ENCODE measurements around the gene SORBS2.
A peak's percentile ranks its signal among the peaks of the same experiment; 100 is the strongest.

The SORBS2 gene

DNA sequence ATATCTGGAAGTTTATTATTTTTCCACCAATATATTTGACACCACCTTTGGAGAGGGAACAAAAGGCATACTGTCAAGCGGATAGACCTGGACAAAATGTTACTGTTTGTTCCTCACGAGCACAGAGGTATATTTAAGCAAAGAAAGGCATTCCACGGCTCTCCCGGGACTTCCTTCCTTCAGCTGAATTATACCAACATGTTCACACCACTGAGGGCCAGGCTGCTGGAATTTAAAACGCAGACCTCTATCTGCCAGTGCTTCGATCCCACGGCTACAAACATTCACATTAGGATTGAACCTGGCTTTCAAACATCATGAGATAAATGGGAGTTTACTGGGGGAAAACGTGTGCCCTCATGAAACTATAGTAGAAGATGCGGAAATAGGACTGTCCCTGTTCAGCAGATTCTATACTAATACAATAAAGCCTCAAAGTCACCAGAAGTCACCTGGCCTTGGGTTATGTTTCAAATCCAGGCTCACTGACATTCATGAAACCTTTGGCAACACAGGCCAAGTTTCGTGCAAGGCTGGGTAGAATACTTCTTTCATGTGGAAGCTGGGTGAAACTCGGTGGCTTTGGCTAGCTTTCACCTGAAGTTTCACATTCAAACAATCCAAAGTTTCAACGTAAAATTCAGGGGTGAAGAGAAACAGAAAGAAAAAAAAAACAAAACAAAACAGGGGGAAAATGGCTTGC lies 39.5 kb downstream of the SORBS2 start:
- DNase-seq: no peak

DNA sequence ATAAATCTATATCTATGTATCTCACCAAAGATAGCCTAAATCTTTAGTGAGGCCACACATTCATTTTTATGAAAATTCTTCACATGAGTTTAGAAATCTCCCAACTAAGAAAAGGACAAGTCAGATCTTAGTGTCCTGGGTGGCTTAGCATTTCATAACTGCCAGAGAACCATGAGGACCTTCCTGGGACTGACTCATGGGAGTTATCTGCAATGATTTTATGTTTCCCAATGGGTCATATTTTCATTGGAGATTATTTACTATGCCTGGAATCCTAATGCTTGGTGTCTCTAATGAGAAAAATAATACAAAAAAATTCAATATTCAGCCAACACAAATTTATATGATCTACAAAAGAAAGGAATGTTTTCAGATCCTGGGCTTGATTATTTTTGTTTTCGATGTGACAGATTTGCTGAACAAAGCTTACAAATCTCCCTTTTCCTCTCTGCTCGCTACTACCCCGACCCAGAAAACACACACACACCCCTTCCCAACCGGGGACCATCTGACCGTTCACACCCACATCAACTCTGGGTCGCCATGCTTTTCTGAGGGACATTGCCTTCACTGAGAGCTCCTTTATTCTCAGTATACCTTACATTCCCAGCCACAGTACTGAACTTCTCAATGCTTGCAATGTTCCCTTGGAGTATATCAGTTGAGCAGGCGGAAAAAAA lies 40.1 kb downstream of the SORBS2 start:
- DNase-seq: no peak

DNA sequence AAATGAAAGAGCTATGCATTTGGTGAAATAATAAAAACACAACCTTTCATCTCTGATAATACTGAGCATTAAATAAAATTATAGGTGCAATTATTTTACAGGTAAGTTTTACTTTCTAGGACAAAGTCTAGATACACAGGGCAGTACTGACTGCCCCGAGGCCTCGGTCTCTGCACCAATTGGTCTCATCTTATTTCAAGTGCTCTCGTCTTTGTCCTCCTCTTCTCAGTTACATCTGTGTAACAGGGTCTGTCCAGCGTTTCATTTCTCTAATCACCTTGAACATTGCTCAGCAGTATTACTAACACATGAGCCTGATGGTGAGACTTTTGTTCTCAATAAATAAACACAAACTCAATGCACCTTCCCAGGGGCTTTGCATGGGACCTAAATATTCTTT lies 44.5 kb downstream of the SORBS2 start:
- no peak for DNase-seq

DNA sequence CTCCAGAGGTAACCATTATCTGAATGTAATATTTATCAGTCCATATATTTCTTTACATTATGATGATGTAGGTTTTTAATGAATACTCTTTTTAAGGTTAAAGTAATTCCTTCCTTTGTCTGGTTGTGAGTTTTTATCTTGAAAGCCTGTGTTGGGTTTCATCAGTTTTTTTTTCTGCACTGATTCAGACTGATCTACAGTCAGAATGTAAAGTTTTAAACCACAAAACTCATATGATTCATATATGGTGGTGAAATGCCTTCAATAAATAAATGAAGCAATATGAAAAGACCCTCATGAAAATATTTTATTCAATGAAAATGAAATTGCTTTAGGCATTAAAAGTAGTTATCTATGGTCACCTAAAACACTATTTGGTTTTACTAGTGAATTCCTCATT lies 47.1 kb downstream of the SORBS2 start:
- DNase-seq: no peak

- DNase-seq: no peak
Measured at GRCh38 chr4:185761352-185762235, 50.4 kb downstream of the SORBS2 start.

- DNase-seq: no peak
Measured at GRCh38 chr4:185758807-185759206, 53.2 kb downstream of the SORBS2 start.

DNA sequence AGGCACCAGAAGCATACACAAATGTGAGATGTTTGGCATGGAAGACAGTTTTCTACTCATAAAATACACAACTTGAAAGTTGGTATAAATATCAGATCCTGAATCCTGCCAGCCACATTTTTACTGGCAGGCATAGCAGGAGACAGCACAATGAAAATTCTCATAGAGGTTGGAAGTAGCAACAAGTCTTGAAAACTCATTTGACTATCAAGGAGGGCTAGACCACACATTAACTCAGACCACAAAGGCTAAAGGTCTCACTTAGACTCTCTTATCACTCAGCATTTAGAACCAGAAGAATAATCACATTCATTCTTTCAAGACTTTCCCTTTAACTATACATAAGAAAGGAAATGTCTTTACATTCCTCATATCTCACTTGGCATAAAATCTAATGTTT lies 56.5 kb downstream of the SORBS2 start:
- no peak for DNase-seq

DNA sequence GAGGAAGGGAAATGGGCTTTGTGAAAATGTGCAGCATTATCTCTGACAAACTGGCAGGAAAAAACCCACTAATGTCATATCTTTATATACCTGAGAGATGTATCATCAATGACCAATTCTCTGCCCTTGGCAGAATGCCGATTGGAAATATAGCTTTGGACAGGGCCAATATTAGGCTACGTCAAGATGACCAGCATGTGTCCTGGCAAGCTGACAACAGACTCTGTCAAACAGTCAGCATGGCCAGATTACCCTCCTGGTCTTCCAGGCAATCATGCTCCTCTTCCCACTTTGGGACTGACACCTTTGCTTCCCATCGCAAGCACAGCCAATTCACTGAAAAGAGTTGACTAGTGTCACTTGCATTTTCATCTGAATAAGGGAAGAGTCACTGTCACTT lies 57.0 kb downstream of the SORBS2 start:
- peak in 1 of 2 experiments; percentile 31 for DNase-seq

DNA sequence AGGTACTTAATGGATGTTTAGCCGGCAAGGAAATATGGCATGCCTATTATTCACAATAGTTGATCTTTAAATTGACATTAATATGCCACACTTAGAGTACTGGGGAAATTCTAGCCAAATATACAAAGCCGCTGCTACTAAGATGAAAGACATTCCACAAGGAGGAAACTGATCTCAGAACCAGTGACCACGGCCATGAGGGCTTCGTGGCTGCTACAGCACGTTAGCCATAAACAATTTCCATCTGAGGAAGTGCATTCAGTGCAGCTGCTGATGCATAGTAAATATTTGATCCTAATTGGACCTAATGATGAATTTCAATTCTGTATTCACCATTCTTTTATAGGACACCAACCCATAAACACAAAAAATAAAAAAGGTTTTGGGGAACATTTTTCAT lies 59.1 kb downstream of the SORBS2 start:
- no peak for DNase-seq

GRCh38 chr4:185749858-185750257 lies 62.1 kb downstream of the SORBS2 start:
- no peak for DNase-seq

GRCh38 chr4:185748901-185749390 lies 63.0 kb downstream of the SORBS2 start:
- no peak for DNase-seq

- no peak for DNase-seq
Measured at GRCh38 chr4:185745891-185746290, 66.1 kb downstream of the SORBS2 start.

GRCh38 chr4:185744946-185745345 lies 67.0 kb downstream of the SORBS2 start:
- no peak for DNase-seq

DNA sequence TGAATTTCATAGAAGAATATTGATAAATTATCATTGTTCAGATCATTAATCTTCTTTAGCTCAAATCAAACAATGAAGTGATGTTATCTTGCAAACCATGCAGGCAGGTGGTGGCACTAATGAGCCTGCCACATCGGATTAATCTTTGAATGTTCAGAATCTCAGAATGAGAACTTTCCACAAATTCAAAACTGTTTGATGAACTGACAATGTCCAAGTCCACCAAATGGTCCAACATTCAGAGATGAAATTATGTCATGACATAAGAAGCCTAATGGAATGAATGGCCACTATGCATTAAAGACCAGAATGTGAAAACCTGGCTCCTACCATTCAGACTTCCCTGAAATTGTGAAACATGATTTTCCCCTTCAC lies 67.5 kb downstream of the SORBS2 start:
- DNase-seq: no peak

- no peak for DNase-seq
Measured at GRCh38 chr4:185743722-185744487, 68.1 kb downstream of the SORBS2 start.

DNA sequence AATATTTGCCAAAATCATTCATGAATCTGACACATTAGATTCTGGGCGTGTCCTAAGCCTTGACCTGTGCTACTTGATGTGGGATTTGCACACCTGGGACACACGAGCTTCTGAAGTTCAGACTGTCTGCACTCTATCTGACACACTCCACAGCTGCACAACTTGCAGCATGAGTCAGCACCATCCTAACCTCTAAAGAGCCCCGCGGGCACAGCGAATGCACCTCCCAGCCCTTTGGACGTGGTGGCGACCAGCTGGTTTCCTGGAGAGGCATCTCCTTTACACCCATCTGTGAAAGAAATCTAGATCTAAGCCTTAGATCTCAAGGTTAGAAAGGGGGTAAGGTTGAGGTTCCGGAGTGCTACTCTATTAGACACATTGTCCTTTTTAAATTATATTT lies 69.2 kb downstream of the SORBS2 start:
- DNase-seq: no peak

DNA sequence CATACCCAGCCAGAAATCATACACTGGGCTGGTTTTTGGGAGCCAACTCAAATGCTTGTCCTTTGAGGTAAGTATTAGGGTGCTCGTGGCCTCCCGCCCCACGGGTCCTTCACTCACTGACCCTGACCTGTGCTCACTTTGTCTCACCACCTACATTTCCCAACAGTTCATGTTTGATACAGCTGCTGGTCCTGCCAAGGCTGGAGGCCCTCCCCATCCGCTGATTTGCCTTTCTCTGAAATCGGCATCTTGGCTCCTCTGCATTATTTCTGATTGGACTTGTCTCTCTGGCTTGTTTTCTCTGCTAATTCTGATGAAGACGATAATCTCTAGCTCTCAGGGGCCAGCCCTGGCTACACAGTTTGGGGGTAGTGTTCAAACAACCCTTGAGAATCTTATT lies 70.2 kb downstream of the SORBS2 start:
- no peak for DNase-seq

- no peak for DNase-seq
Measured at GRCh38 chr4:185740471-185740873, 71.5 kb downstream of the SORBS2 start.

DNA sequence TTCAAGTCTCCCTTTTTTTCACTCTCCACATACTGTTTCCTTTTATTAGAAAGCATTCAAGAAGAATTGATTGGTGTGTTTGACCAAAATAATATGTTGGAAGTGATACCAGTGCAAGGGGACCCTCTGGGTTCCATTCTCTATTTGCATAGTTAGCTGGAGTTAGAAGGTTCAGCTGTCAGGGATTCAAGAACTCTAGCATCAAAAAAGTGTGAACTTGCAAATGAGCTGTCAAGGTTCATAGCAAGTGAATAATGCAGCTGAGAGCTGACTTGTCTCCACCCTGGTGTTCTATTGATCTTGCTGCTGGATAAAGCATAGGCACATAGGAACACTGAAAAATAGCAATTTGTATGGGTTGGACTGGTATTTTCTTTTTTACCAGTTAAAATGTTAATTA lies 73.2 kb downstream of the SORBS2 start:
- DNase-seq: no peak

DNA sequence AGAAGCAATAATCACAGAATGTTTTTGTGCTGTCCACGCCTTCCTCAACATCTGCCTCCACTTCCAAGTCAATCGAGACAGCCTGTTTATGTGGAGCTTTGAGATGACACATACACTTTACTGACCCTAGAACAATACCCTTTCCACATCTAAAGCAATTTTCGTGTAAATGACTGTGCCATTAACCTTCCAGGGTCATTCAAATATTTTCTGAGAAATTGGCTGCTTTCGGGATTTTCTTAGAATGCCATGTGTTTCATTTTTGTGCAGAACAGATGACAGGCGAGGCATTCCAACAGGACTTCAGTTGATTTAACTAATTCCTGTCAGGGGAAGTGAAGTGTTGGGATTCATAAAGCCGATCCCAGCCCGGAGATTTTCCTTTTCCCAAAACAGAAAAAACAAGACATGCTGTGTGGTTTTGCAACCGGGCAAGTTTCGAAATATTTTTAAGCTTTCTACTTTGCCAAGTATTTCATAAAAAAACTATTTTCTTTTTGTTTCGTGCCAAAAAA lies 73.9 kb downstream of the SORBS2 start:
- no peak for DNase-seq

DNA sequence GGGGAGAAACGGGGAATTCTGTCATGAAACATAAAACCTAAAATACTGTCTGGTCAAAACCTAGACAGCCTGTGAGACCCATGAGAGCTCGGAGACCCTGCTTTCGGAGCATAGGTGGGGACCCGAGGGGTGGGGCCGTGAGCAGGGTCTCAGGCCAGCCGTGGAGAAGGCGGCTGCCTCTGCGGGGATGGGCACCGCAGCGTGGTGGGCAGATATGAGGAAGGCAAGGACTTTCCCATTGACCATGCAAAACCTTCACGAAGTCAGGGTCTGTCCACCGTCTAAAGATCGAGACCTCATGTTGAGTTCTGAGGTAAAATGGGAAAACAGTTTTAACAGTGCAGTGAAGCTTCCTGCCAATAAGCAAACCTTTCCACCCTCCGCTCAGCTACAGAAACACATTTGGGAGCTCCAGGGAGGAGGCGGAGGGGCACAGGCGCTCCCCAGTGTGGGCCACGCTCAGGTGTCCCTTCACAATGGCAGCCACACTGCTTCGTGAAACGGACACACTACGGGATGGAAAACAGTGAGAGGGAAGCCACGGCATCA lies 74.4 kb downstream of the SORBS2 start:
- no peak for DNase-seq

- no peak for DNase-seq
Measured at GRCh38 chr4:185736882-185737281, 75.1 kb downstream of the SORBS2 start.
